HG02763 (cell line): ENCODE results near the gene ST3GAL3.

ENCODE experiments used
- ATAC-seq: cut with Tn5 transposase; IDR thresholded peaks from one replicate; pipeline ENCODE4 v1.9.1; 2021; ENCODE audit warnings: mild to moderate bottlenecking, moderate library complexity; ENCODE audit not compliant: unreplicated experiment

The ST3GAL3 gene

DNA sequence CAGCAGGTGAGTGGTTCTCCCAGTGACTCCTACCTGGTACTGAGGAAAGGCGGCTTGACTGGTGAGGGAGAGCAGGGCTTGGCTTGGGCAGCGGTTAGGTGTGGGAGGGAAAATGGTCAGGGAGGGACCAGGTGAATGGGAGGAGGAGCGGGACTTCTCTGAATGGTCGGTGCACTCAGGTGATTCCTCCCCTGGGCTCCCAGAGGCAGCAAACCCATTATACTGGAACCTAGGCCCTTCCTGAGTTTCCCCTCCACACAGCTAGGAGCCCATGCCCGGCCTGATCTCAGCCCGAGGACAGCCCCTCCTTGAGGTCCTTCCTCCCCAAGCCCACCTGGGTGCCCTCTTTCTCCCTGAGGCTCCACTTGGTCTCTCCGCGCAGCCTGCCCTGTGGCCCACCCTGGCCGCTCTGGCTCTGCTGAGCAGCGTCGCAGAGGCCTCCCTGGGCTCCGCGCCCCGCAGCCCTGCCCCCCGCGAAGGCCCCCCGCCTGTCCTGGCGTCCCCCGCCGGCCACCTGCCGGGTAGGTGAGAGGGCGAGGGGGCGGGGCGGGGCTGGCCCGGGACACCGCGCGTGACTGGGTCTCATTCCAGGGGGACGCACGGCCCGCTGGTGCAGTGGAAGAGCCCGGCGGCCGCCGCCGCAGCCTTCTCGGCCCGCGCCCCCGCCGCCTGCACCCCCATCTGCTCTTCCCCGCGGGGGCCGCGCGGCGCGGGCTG is 228.5 kb downstream of the ST3GAL3 start:
- ATAC-seq, result no peak

- ATAC-seq, result no peak
These were observed 229.3 kb downstream of the ST3GAL3 start for GRCh38 chr1:43936431-43937151.

GRCh38 chr1:43937179-43937865 is 230.0 kb downstream of the ST3GAL3 start:
- ATAC-seq, result no peak

DNA sequence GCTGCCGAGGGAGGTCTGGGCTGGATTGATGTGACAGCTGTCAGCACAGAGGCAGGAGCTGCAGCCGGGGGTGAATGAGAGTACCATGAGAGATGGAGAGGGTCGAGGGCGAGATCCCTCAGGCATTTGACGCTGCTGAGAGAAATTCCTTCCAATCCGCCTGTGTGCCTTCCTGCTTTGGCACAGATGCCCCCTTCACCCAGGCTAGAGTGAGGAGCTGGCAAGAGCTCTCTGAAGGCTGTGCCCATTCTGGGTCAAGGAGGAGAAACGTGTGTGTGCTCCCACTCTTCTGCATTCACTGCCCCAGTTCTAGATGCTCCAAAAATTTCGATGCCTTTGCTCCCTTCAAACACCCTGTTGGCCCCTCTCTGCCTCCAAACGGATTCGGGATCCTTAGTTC is 231.0 kb downstream of the ST3GAL3 start:
- ATAC-seq, result no peak

GRCh38 chr1:43938892-43939587 is 231.7 kb downstream of the ST3GAL3 start:
- no peak for ATAC-seq

DNA sequence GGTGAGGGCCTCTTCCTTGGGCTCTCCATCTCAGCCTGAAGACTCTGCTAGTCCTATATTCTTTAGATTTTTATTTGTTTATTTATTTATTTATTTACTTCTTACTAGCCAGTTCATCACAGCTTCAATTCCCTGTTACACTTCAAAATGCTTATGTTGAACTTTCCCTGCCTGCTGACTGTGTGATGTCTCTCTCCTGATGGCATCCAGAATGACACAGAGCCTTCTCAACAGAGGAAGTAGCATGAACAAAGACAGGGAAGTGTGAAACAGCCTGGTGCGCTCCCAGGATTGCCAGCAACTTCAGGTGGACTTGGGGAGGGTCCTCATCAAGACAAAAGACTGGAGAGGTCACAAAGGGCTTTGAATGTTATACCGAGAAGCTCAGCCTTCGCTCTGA is 235.1 kb downstream of the ST3GAL3 start:
- ATAC-seq, result no peak

- no peak for ATAC-seq
These were observed 237.5 kb downstream of the ST3GAL3 start for GRCh38 chr1:43944860-43945259.

DNA sequence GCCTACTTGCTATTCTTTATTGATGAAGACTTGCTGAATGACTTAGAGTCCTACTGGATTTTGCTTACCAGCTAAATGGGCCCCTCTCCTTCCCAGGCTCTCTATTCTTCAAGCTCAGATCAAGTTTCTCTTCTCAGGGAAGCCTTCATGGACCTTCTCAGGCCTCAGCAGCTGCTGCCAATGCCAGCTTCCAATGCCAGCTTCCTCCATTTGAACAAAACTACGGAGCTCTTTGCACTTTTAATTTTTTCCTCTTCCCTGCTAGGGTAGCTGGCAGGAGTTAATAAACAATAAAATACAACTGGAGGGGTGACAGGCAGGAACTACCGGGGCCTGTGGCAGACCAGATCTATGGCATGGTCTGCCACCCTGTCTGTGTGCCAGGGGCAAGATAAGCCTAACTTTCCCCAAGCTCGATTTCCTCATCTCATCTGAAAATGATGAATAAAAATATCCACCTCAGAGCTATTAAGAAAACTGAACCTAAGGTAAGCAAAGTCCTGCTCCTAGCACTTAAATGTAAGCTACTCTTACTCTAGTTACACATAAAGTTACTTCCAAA is 238.4 kb downstream of the ST3GAL3 start:
- ATAC-seq, result no peak

GRCh38 chr1:43946236-43947060 is 239.1 kb downstream of the ST3GAL3 start, which contains the start of gene IPO13:
Gene IPO13, plus strand, starts transcription at chr1:43946950. Its CDS starts 651 bp downstream, at chr1:43947601.
- peak; percentile 90 for ATAC-seq

DNA sequence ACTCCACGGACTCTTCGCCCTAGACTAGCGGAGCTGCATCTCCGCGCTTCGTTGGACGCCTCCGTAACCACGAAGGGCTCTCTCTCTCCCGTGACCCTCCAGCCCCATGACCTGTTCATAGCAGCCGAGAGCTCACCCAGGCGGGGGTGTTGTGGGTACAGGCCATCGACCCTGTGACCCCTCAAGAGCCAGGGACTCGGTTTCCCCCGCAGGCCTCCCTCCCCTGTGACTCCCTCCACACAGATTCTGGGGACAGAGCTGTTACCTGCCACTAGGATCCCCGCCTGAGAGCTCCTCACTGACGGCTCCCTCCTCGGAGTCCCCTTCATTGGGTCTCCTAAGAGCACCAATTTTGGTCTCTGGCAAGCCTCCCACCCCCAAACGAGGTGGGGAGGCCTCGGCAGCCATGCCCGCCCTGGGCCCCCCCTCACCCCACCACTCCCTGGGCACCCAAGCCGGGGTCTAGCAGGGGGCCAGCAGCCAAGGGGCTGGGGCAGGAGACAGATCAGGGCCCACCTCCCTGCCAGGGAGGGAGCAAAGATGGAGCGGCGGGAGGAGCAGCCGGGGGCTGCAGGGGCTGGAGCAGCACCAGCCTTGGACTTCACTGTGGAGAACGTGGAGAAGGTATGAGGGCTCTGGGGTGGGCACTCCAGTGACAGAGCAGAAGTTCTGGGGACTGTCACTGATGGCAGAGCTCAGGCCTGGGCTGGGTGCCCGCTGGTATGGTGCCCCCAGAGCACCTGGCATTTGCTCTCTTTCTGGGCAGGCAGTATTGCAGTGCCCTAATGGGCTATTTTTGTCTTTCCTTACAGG is 239.9 kb downstream of the ST3GAL3 start:
- ATAC-seq, result no peak

DNA sequence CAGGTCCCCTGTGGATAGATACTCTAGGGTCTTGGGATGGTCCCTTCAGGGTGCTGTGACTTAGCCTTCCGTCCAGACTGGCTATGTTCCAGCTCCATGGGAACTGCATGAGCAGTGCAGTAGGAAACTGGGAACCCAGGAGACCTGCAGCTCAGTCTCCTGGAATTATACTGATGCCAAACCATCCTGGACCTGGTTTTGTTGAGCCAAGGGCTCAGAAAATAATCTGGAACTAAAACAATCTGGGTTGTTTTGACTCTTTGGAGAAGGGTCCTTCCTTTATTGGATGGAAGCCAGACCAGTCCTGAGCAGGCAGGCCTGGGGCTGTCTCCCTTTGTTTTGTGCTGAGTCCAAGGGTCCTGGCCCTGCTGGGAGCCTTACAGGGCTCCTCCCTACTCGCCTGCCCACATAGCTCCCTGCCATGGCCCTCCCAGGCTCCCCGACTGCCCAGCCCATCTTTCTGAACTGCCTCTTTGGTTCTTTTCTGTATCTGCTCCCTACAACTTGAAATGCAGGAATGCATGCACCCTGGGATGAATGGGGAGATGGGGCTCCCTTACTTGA is 240.6 kb downstream of the ST3GAL3 start:
- no peak for ATAC-seq

DNA sequence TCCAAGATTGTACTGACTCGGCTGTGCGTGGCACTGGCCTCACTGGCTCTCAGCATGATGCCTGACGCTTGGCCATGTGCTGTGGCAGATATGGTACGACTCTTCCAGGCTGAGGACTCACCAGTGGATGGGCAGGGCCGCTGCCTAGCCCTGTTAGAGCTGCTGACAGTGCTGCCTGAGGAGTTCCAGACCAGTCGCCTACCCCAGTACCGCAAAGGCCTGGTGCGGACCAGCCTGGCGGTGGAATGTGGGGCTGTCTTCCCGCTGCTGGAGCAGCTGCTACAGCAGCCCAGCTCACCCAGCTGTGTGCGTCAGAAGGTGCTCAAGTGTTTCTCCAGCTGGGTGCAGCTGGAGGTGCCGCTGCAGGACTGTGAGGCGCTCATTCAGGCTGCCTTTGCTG is 242.3 kb downstream of the ST3GAL3 start:
- ATAC-seq, result no peak

DNA sequence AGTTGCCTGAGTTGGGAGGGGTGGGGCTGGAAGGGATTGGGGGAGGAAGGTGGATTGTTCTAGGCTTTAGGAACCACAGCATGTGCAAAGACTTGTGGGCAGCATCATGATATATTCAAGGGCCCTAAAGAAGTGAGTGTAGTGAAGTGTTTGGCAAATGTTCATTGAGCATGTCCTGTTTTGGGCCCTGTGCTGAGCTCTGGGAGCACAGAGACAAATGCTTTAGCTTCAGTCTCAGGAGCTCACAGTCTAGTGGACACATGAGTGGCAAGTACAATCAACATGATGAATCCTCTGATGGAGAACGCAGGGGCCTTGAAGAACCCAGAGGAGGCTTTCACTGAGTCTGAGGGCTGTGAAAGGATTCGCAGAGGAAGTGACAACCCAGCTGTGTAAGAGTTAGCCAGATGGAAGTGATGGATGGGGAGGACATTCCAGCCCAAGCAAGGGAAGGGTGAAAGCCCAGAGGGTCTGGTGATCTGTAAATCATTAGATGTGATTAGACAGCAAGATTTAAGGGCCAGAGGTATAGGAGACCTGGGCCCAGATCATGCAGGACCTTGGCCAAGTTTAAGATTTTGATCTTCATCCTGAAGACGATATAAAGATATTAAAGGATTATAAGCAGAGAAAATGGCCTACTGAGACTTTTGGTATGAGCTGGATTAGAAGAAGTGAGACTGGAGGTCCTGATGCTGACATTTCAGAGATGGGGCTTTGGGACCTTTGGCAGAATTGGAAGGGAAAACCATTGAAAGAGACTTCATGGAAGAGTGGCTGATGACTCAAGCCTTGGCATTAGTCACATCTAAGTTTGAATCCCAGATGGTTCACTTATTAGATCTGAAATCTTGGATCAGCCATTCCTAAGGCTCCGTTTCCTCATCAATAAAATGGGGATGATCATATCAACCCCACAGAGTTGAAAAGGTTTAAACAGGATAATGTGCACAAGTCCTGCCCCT is 244.0 kb downstream of the ST3GAL3 start:
- no peak for ATAC-seq

- ATAC-seq, result no peak
These were observed 245.5 kb downstream of the ST3GAL3 start for GRCh38 chr1:43952731-43953346.

DNA sequence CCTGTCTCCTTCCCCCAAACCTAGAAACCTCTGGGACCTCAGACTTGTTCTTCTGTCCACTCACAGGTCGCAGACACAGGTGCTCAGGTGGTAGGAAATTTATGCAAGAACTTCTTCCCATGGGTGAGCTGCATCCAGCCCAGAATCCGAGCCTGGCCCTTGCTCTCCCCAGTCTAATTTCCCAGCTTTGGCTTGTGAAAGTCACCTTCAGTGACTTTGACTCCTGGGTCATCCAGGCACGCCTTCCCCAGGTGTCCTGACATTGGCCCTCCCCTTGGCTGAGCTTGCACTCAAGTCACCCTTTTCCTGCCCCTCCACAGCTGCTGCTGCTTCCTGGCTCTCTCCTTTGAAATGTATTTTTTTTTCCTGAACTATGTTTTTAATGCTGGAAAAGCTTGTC is 246.0 kb downstream of the ST3GAL3 start:
- no peak for ATAC-seq

GRCh38 chr1:43954036-43954435 is 246.7 kb downstream of the ST3GAL3 start:
- no peak for ATAC-seq

GRCh38 chr1:43956234-43956633 is 248.9 kb downstream of the ST3GAL3 start:
- no peak for ATAC-seq
